WTC11 (cell line): ENCODE measurements around the gene ATXN2L. TPM values are rescaled to one million over a fixed set of nuclear protein-coding genes. Genes with fewer than 3 reads are reported as not detected.
A peak's percentile ranks its signal among the peaks of the same experiment; 100 is the strongest.
"Not testable (repeated sequence)": the region's sequence is repeated elsewhere in the genome, so short reads cannot be mapped to it uniquely, and the experiment has no call there.

Experiments used
- ATAC-seq: fragments of 200-7000 bp; cut with Tn5 transposase; 2 replicates; pipeline ENCODE4 v1.10.0; 2021; ENCODE audit warnings: mild to moderate bottlenecking, moderate library complexity
- CTCF ChIA-PET: fragments of 300-600 bp; sonication (Branson Sonifier 250); formaldehyde crosslinking; loops from one replicate; lab custom pipeline; 2021; ENCODE audit warnings: antibody characterized with exemption; lab: Charles Lee
- POLR2A ChIA-PET: fragments of 350-600 bp; sonication (Branson Sonifier 250); formaldehyde crosslinking; loops from one replicate; lab custom pipeline; 2021; ENCODE audit warnings: antibody characterized with exemption; lab: Charles Lee
- DNase-seq: peaks from one replicate; pipeline ENCODE4 v3.0.0; 2021; ENCODE audit warnings: low spot score
- H3K27ac Mint-ChIP-seq: 2 replicates; pipeline ENCODE4 v1.8.0; 2021; ENCODE audit warnings: mixed read lengths
- H3K27me3 Mint-ChIP-seq: 2 replicates; pipeline ENCODE4 v1.8.0; 2021; ENCODE audit warnings: low read depth, mild to moderate bottlenecking, moderate library complexity, mixed read lengths
- H3K36me3 Mint-ChIP-seq: 2 replicates; pipeline ENCODE4 v1.8.0; 2021; ENCODE audit warnings: mixed read lengths
- H3K4me1 Mint-ChIP-seq: 2 replicates; pipeline ENCODE4 v1.8.0; 2022; ENCODE audit warnings: mixed read lengths
- H3K4me3 Mint-ChIP-seq: 2 replicates; pipeline ENCODE4 v1.8.0; 2021; ENCODE audit warnings: mild to moderate bottlenecking, moderate library complexity, mixed read lengths
- H3K9me3 Mint-ChIP-seq: 2 replicates; pipeline ENCODE4 v1.8.0; 2021; ENCODE audit warnings: mixed read lengths
- ARID4B ChIP-seq: sonication (generic); formaldehyde crosslinking; IDR thresholded peaks from 2 replicates; pipeline ENCODE4 v1.8.0; 2023; ENCODE audit warnings: missing genetic modification reagents, mild to moderate bottlenecking, borderline replicate concordance
- CBFB ChIP-seq: sonication (generic); formaldehyde crosslinking; IDR thresholded peaks from 2 replicates; pipeline ENCODE4 v1.8.1; 2022; ENCODE audit warnings: mild to moderate bottlenecking, low read depth, missing genetic modification reagents
- ELF4 ChIP-seq: sonication (generic); formaldehyde crosslinking; IDR thresholded peaks from 2 replicates; pipeline ENCODE4 v1.8.1; 2022; ENCODE audit warnings: low read depth, mild to moderate bottlenecking, moderate library complexity, missing genetic modification reagents
- FOXP4 ChIP-seq: sonication (generic); formaldehyde crosslinking; IDR thresholded peaks from 2 replicates; pipeline ENCODE4 v1.8.0; 2022; ENCODE audit warnings: mild to moderate bottlenecking, missing genetic modification reagents
- ZNF232 ChIP-seq: sonication (generic); formaldehyde crosslinking; IDR thresholded peaks from 2 replicates; pipeline ENCODE4 v1.8.0; 2022; ENCODE audit warnings: mild to moderate bottlenecking, missing genetic modification reagents
- ZNF396 ChIP-seq: fragments of 250-450 bp; sonication (Bioruptor Pico); IDR thresholded peaks from 2 replicates; pipeline ENCODE4 v1.8.0; 2021; ENCODE audit warnings: mild to moderate bottlenecking, moderate library complexity, borderline replicate concordance
- ZNF416 ChIP-seq: fragments of 250-450 bp; sonication (Bioruptor Pico); IDR thresholded peaks from 2 replicates; pipeline ENCODE4 v1.9.0; 2021; ENCODE audit warnings: mild to moderate bottlenecking, inconsistent platforms
- total RNA-seq: library from RNA; stranded (reverse); gene quantifications from 3 replicates; pipeline ENCODE4 v1.2.3, GENCODE V29; 2021
- TF ChIP-seq, protein P1 (sequence below): sonication (generic); formaldehyde crosslinking; IDR thresholded peaks from 2 replicates; pipeline ENCODE4 v1.8.0; 2022; ENCODE audit warnings: mild to moderate bottlenecking, missing genetic modification reagents
- TF ChIP-seq, protein P2 (sequence below): fragments of 200-600 bp; IDR thresholded peaks from 2 replicates; pipeline ENCODE4 v1.8.0; 2022; ENCODE audit warnings: antibody characterized with exemption
- TF ChIP-seq, protein P3 (sequence below): fragments of 250-450 bp; sonication (Bioruptor Pico); IDR thresholded peaks from 2 replicates; pipeline ENCODE4 v1.9.0; 2021; ENCODE audit warnings: mild to moderate bottlenecking
- TF ChIP-seq, protein P4 (sequence below): sonication (generic); formaldehyde crosslinking; IDR thresholded peaks from 2 replicates; pipeline ENCODE4 v1.8.1; 2022; ENCODE audit warnings: mild to moderate bottlenecking, moderate library complexity, missing genetic modification reagents
- TF ChIP-seq, protein P5 (sequence below): sonication (generic); formaldehyde crosslinking; IDR thresholded peaks from 2 replicates; pipeline ENCODE4 v1.8.1; 2023; ENCODE audit warnings: mild to moderate bottlenecking, missing genetic modification reagents

Gene ATXN2L
- total RNA-seq, 1 experiment from 2014 or later: 243 TPM

DNA sequence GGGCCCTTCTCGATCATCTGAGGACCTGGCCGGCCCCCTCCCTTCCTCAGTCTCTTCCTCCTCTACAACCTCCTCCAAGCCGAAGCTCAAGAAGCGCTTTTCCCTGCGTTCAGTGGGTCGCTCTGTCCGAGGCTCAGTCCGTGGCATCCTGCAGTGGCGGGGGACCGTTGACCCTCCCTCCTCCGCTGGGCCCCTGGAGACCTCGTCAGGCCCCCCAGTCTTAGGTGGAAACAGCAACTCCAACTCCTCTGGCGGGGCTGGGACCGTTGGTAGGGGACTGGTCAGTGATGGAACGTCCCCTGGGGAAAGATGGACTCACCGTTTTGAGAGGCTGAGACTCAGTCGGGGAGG lies 43.6 kb downstream of the ATXN2L start:
- Mint-ChIP-seq H3K9me3 (no peaks in the 10 kb centered on the region), H3K27ac (no peak overlapping the region), H3K4me1 (peaks cover 17% of the 10 kb centered on the region), H3K4me3 (peak overlapping the region; percentile 33), H3K36me3 (peaks cover 30% of the 10 kb centered on the region), H3K27me3 (no peaks in the 10 kb centered on the region)
- ATAC-seq (no peak), DNase-seq (no peak)
- ChIA-PET CTCF (interaction anchor here (1.3 to 1.6 kb wide), 4 partner anchors 9 to 111 kb away, joined by 3 to 5 read pairs (median 4); partner anchors contain the start of gene TUFM), POLR2A (no interaction called here)
- TF ChIP-seq, protein P1, sequence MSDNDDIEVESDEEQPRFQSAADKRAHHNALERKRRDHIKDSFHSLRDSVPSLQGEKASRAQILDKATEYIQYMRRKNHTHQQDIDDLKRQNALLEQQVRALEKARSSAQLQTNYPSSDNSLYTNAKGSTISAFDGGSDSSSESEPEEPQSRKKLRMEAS: no peak
- no peak for TF ChIP-seq FOXP4
- TF ChIP-seq ZNF232 (CRISPR knock-in tag): no peak
- TF ChIP-seq, protein P2, sequence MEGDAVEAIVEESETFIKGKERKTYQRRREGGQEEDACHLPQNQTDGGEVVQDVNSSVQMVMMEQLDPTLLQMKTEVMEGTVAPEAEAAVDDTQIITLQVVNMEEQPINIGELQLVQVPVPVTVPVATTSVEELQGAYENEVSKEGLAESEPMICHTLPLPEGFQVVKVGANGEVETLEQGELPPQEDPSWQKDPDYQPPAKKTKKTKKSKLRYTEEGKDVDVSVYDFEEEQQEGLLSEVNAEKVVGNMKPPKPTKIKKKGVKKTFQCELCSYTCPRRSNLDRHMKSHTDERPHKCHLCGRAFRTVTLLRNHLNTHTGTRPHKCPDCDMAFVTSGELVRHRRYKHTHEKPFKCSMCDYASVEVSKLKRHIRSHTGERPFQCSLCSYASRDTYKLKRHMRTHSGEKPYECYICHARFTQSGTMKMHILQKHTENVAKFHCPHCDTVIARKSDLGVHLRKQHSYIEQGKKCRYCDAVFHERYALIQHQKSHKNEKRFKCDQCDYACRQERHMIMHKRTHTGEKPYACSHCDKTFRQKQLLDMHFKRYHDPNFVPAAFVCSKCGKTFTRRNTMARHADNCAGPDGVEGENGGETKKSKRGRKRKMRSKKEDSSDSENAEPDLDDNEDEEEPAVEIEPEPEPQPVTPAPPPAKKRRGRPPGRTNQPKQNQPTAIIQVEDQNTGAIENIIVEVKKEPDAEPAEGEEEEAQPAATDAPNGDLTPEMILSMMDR: no peak
- TF ChIP-seq ELF4 (CRISPR knock-in tag): no peak
- TF ChIP-seq, protein P3, sequence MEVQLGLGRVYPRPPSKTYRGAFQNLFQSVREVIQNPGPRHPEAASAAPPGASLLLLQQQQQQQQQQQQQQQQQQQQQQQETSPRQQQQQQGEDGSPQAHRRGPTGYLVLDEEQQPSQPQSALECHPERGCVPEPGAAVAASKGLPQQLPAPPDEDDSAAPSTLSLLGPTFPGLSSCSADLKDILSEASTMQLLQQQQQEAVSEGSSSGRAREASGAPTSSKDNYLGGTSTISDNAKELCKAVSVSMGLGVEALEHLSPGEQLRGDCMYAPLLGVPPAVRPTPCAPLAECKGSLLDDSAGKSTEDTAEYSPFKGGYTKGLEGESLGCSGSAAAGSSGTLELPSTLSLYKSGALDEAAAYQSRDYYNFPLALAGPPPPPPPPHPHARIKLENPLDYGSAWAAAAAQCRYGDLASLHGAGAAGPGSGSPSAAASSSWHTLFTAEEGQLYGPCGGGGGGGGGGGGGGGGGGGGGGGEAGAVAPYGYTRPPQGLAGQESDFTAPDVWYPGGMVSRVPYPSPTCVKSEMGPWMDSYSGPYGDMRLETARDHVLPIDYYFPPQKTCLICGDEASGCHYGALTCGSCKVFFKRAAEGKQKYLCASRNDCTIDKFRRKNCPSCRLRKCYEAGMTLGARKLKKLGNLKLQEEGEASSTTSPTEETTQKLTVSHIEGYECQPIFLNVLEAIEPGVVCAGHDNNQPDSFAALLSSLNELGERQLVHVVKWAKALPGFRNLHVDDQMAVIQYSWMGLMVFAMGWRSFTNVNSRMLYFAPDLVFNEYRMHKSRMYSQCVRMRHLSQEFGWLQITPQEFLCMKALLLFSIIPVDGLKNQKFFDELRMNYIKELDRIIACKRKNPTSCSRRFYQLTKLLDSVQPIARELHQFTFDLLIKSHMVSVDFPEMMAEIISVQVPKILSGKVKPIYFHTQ: no peak
- TF ChIP-seq ZNF416 (CRISPR knock-in tag): no peak
- no peak for TF ChIP-seq CBFB
- TF ChIP-seq ARID4B (CRISPR knock-in tag): no peak
- no peak for TF ChIP-seq ZNF396 (CRISPR knock-in tag)

- H3K4me3 Mint-ChIP-seq: no peak overlapping the region
- H3K27me3 Mint-ChIP-seq: no peaks in the 10 kb centered on the region
- ATAC-seq (no peak), DNase-seq (no peak)
- POLR2A ChIA-PET: no interaction called here
- peaks cover 17% of the 10 kb centered on the region for H3K4me1 Mint-ChIP-seq
- H3K9me3 Mint-ChIP-seq: no peaks in the 10 kb centered on the region
- CTCF ChIA-PET: interaction anchor here (1.6 to 1.8 kb wide), 2 partner anchors 8 to 78 kb away, joined by 4 read pairs; no protein-coding TSS in a partner anchor
- TF ChIP-seq, protein P4, sequence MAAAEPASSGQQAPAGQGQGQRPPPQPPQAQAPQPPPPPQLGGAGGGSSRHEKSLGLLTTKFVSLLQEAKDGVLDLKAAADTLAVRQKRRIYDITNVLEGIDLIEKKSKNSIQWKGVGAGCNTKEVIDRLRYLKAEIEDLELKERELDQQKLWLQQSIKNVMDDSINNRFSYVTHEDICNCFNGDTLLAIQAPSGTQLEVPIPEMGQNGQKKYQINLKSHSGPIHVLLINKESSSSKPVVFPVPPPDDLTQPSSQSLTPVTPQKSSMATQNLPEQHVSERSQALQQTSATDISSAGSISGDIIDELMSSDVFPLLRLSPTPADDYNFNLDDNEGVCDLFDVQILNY (CRISPR knock-in tag): no peak
- TF ChIP-seq, protein P5, sequence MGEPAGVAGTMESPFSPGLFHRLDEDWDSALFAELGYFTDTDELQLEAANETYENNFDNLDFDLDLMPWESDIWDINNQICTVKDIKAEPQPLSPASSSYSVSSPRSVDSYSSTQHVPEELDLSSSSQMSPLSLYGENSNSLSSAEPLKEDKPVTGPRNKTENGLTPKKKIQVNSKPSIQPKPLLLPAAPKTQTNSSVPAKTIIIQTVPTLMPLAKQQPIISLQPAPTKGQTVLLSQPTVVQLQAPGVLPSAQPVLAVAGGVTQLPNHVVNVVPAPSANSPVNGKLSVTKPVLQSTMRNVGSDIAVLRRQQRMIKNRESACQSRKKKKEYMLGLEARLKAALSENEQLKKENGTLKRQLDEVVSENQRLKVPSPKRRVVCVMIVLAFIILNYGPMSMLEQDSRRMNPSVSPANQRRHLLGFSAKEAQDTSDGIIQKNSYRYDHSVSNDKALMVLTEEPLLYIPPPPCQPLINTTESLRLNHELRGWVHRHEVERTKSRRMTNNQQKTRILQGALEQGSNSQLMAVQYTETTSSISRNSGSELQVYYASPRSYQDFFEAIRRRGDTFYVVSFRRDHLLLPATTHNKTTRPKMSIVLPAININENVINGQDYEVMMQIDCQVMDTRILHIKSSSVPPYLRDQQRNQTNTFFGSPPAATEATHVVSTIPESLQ (CRISPR knock-in tag): no peak
- peaks cover 30% of the 10 kb centered on the region for H3K36me3 Mint-ChIP-seq
- H3K27ac Mint-ChIP-seq: no peak overlapping the region; the same call in 1 of the 2 replicates
Observed at GRCh38 chr16:28867241-28867640, 44.4 kb downstream of the ATXN2L start.

- CTCF ChIA-PET: interaction anchor here (1.8 kb wide), 1 partner anchor 78 kb away, joined by 4 read pairs; no protein-coding TSS in a partner anchor
- H3K27me3 Mint-ChIP-seq, ATAC-seq, H3K4me3 Mint-ChIP-seq, DNase-seq, H3K9me3 Mint-ChIP-seq, POLR2A ChIA-PET, H3K27ac Mint-ChIP-seq: not testable (repeated sequence)
- Mint-ChIP-seq H3K4me1 (peaks cover 17% of the 10 kb centered on the region), H3K36me3 (peaks cover 30% of the 10 kb centered on the region)
Observed at GRCh38 chr16:28867646-28868045, 44.8 kb downstream of the ATXN2L start.
